WTC11 (cell line): Measurements from ENCODE around the gene EME2.

Experiments
- CTCF ChIP-seq: fragments of 200-600 bp; IDR thresholded peaks from 2 replicates; pipeline ENCODE4 v1.8.0; 2022; ENCODE audit warnings: antibody characterized with exemption
- ETV6 ChIP-seq: sonication (generic); formaldehyde crosslinking; IDR thresholded peaks from 2 replicates; pipeline ENCODE4 v1.8.1; 2022; ENCODE audit warnings: mild to moderate bottlenecking, missing genetic modification reagents
- FOXJ3 ChIP-seq: sonication (generic); formaldehyde crosslinking; IDR thresholded peaks from 2 replicates; pipeline ENCODE4 v1.9.0; 2021; ENCODE audit warnings: missing genetic modification reagents, mild to moderate bottlenecking, borderline replicate concordance
- OVOL2 ChIP-seq: fragments of 250-450 bp; sonication (Bioruptor Pico); IDR thresholded peaks from 2 replicates; pipeline ENCODE4 v1.9.0; 2021; ENCODE audit warnings: mild to moderate bottlenecking, borderline replicate concordance
- PREB ChIP-seq: sonication (generic); formaldehyde crosslinking; IDR thresholded peaks from 2 replicates; pipeline ENCODE4 v1.8.1; 2022; ENCODE audit warnings: mild to moderate bottlenecking, missing genetic modification reagents, moderate library complexity, borderline replicate concordance
- SP1 ChIP-seq: sonication (generic); formaldehyde crosslinking; conservative IDR thresholded peaks from 2 replicates; pipeline ENCODE4 v1.8.1; 2022; ENCODE audit warnings: missing genetic modification reagents
- TEAD1 ChIP-seq: sonication (generic); formaldehyde crosslinking; IDR thresholded peaks from 2 replicates; pipeline ENCODE4 v1.8.0; 2022; ENCODE audit warnings: mild to moderate bottlenecking, missing genetic modification reagents
- ZBTB43 ChIP-seq: sonication (generic); formaldehyde crosslinking; IDR thresholded peaks from 2 replicates; pipeline ENCODE4 v1.8.1; 2023; ENCODE audit warnings: mild to moderate bottlenecking, missing genetic modification reagents
- TF ChIP-seq, protein P1 (sequence below): sonication (generic); formaldehyde crosslinking; conservative IDR thresholded peaks from 2 replicates; pipeline ENCODE4 v1.8.1; 2022; ENCODE audit warnings: mild to moderate bottlenecking, missing genetic modification reagents
- TF ChIP-seq, protein P2 (sequence below): sonication (generic); formaldehyde crosslinking; IDR thresholded peaks from 2 replicates; pipeline ENCODE4 v1.8.1; 2022; ENCODE audit warnings: low read depth, missing genetic modification reagents, borderline replicate concordance

DNA sequence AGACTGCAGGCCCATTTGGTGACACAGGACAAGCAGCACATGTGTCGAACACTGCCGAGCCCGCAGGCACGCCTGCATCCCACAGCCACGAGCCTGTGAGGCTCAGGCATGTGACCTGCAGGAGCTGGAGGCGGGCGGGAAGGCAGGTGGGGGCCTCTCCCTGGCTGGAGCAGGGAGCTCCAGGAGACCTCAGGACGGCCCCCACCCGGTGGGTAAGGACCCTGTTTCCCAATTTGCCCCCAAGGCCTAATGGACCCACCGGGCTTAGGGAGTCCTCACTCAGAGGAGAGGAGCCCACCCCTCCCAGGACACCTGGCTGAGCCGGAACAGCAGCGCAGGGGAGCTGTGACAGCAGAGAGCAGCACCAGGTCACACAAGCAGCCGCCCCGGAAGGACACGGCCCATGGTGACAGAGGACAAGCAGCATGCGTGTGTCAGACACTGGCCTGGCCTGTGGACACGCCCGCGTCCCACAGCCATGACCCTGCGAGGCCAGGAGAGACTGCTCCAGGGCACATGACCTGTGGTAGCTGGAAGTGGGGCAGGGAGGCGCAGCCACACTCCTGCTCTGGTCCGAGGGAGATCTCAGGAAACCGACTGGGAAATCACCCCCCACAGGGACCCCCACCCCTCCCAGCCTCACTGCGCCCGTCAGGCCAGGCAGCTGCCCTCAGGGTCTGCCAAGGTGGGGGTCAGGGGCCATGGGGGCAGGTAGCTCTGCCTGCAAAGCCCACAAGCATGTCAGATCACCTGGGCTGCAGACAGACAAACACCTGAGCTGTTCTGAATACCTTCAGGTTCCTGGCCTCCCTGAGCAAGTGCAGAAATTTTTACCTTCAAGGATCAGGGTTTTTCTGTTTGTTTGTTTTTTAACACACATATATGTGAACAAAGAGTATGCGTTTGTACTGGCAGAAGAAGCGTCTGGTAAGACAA is 7.4 kb downstream of the EME2 start:
- TF ChIP-seq CTCF (no peak), OVOL2 (CRISPR knock-in tag) (no peak), TEAD1 (CRISPR knock-in tag) (no peak), ETV6 (CRISPR knock-in tag) (no peak), ZBTB43 (no peak), SP1 (no peak), FOXJ3 (no peak), PREB (CRISPR knock-in tag) (no peak)
- TF ChIP-seq, protein P1, sequence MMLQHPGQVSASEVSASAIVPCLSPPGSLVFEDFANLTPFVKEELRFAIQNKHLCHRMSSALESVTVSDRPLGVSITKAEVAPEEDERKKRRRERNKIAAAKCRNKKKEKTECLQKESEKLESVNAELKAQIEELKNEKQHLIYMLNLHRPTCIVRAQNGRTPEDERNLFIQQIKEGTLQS (CRISPR knock-in tag): no peak
- TF ChIP-seq, protein P2, sequence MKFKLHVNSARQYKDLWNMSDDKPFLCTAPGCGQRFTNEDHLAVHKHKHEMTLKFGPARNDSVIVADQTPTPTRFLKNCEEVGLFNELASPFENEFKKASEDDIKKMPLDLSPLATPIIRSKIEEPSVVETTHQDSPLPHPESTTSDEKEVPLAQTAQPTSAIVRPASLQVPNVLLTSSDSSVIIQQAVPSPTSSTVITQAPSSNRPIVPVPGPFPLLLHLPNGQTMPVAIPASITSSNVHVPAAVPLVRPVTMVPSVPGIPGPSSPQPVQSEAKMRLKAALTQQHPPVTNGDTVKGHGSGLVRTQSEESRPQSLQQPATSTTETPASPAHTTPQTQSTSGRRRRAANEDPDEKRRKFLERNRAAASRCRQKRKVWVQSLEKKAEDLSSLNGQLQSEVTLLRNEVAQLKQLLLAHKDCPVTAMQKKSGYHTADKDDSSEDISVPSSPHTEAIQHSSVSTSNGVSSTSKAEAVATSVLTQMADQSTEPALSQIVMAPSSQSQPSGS (CRISPR knock-in tag): no peak
